NCI-H2171 treated with DMSO at 0.1 percent for 48 hours (cell line): ENCODE measurements around the gene CFAP45.

ENCODE experiments used
- DNase-seq: peaks from one replicate; lab custom pipeline; 2025; lab: John Stamatoyannopoulos, UW

Gene CFAP45

GRCh38 chr1:159936273-159936904 is 36.4 kb upstream of the CFAP45 start:
- peak; percentile 34 for DNase-seq

- DNase-seq = no peak
Observed at GRCh38 chr1:159935719-159936272, 35.8 kb upstream of the CFAP45 start.

GRCh38 chr1:159935305-159935704 is 35.3 kb upstream of the CFAP45 start:
- DNase-seq = no peak

- DNase-seq = no peak
Observed at GRCh38 chr1:159934136-159935039, 34.4 kb upstream of the CFAP45 start.

GRCh38 chr1:159933347-159933746 is 33.4 kb upstream of the CFAP45 start:
- no peak for DNase-seq

- no peak for DNase-seq
Observed at GRCh38 chr1:159932296-159933285, 32.6 kb upstream of the CFAP45 start.

- DNase-seq = no peak
Observed at GRCh38 chr1:159931795-159932173, 31.8 kb upstream of the CFAP45 start.

- DNase-seq = no peak
Observed at GRCh38 chr1:159931101-159931794, 31.3 kb upstream of the CFAP45 start.

GRCh38 chr1:159930634-159931033 is 30.7 kb upstream of the CFAP45 start:
- no peak for DNase-seq

- DNase-seq = no peak
Observed at GRCh38 chr1:159930216-159930615, 30.3 kb upstream of the CFAP45 start.

GRCh38 chr1:159929155-159930051 is 29.4 kb upstream of the CFAP45 start:
- no peak for DNase-seq

- DNase-seq = no peak
Observed at GRCh38 chr1:159928491-159929050, 28.6 kb upstream of the CFAP45 start.

GRCh38 chr1:159927849-159928431 is 28.0 kb upstream of the CFAP45 start:
- peak; percentile 89 for DNase-seq

GRCh38 chr1:159927211-159927848 is 27.4 kb upstream of the CFAP45 start:
- DNase-seq = no peak

- no peak for DNase-seq
Observed at GRCh38 chr1:159925719-159926078, 25.7 kb upstream of the CFAP45 start.

GRCh38 chr1:159924791-159925718 is 25.1 kb upstream of the CFAP45 start, which contains the start of gene TAGLN2:
TAGLN2 (minus strand) TSS chr1:159925507; CDS start chr1:159920509, 4,998 bp downstream.
- peak; percentile 30 for DNase-seq

- DNase-seq = no peak
Observed at GRCh38 chr1:159924025-159924790, 24.2 kb upstream of the CFAP45 start.
